Anterior cingulate cortex (tissue), 58 donors: ENCODE measurements around the gene EXOC6B.
A peak's percentile ranks its signal among the peaks of the same experiment; 100 is the strongest.

Experiments
- DNase-seq, 58 donors: peaks; one replicate each; lab custom pipeline; 2025; lab: John Stamatoyannopoulos, UW

EXOC6B gene

GRCh38 chr2:72796766-72797165 is 29.1 kb downstream of the EXOC6B start:
- no peak for DNase-seq

GRCh38 chr2:72794572-72794971 is 31.3 kb downstream of the EXOC6B start:
- DNase-seq: no peak

GRCh38 chr2:72793798-72794440 is 31.9 kb downstream of the EXOC6B start:
- no peak for DNase-seq

- no peak for DNase-seq
These were observed 36.6 kb downstream of the EXOC6B start for GRCh38 chr2:72789241-72789640.

GRCh38 chr2:72788756-72789155 is 37.1 kb downstream of the EXOC6B start:
- no peak for DNase-seq

- DNase-seq: no peak
These were observed 40.3 kb downstream of the EXOC6B start for GRCh38 chr2:72785517-72785916.

GRCh38 chr2:72782520-72782919 is 43.3 kb downstream of the EXOC6B start:
- DNase-seq: no peak

GRCh38 chr2:72781480-72781879 is 44.4 kb downstream of the EXOC6B start:
- DNase-seq: peak in 1 of 58 donors; percentile 20

- DNase-seq: peak in 1 of 58 donors; percentile 12
These were observed 45.4 kb downstream of the EXOC6B start for GRCh38 chr2:72780477-72780876.

- no peak for DNase-seq
These were observed 46.3 kb downstream of the EXOC6B start for GRCh38 chr2:72779495-72779894.

GRCh38 chr2:72778410-72778809 is 47.4 kb downstream of the EXOC6B start:
- no peak for DNase-seq

GRCh38 chr2:72770879-72771461 is 54.9 kb downstream of the EXOC6B start:
- peak in 26 of 58 donors; percentile 1 to 75 (median 36) for DNase-seq

GRCh38 chr2:72765997-72766609 is 59.7 kb downstream of the EXOC6B start:
- no peak for DNase-seq

GRCh38 chr2:72762276-72762675 is 63.6 kb downstream of the EXOC6B start:
- no peak for DNase-seq

- no peak for DNase-seq
These were observed 66.1 kb downstream of the EXOC6B start for GRCh38 chr2:72759755-72760154.

- DNase-seq: no peak
These were observed 68.6 kb downstream of the EXOC6B start for GRCh38 chr2:72757177-72757775.

GRCh38 chr2:72755647-72756423 is 70.0 kb downstream of the EXOC6B start:
- no peak for DNase-seq

- DNase-seq: no peak
These were observed 71.1 kb downstream of the EXOC6B start for GRCh38 chr2:72754628-72755320.

- DNase-seq: no peak
These were observed 74.7 kb downstream of the EXOC6B start for GRCh38 chr2:72750977-72751639.

GRCh38 chr2:72750466-72750865 is 75.4 kb downstream of the EXOC6B start:
- DNase-seq: no peak
